Neural cell (in vitro differentiated cells): ENCODE measurements around the gene NPAS2.

Source experiments
- CTCF ChIP-seq: fragments of 450-650 bp; IDR thresholded peaks from 2 replicates; pipeline ENCODE4 v1.5.1; 2014; ENCODE audit warnings: antibody characterized with exemption, mild to moderate bottlenecking, moderate library complexity; ENCODE audit not compliant: poor library complexity, severe bottlenecking
- EP300 ChIP-seq: fragments of 450-650 bp; conservative IDR thresholded peaks from 2 replicates; pipeline ENCODE4 v1.6.1; 2014; ENCODE audit warnings: antibody characterized with exemption, mild to moderate bottlenecking, moderate library complexity; ENCODE audit not compliant: poor library complexity, severe bottlenecking
- EZH2 ChIP-seq: fragments of 200-600, 300-800 bp; shearing (Covaris generic), sonication (generic); IDR thresholded peaks from 2 replicates; pipeline ENCODE4 v1.6.1; 2014; ENCODE audit warnings: antibody characterized with exemption, low read length, borderline replicate concordance, mild to moderate bottlenecking; ENCODE audit not compliant: insufficient read depth, poor library complexity, severe bottlenecking
- MXI1 ChIP-seq: fragments of 450-650 bp; conservative IDR thresholded peaks from 2 replicates; pipeline ENCODE4 v1.6.1; 2014; ENCODE audit warnings: antibody characterized with exemption, mild to moderate bottlenecking; ENCODE audit not compliant: poor library complexity, severe bottlenecking
- RAD21 ChIP-seq: fragments of 450-650 bp; conservative IDR thresholded peaks from 2 replicates; pipeline ENCODE4 v1.6.1; 2014; ENCODE audit warnings: antibody characterized with exemption, mild to moderate bottlenecking, moderate library complexity
- REST ChIP-seq: IDR thresholded peaks from 2 replicates; pipeline ENCODE4 v1.6.1; 2012; ENCODE audit warnings: borderline replicate concordance
- TAF1 ChIP-seq: IDR thresholded peaks from 2 replicates; pipeline ENCODE4 v1.6.1; 2012; ENCODE audit warnings: low read depth

GRCh38 chr2:100976645-100977391, 156.9 kb downstream of the NPAS2 start:
- TF ChIP-seq TAF1, result no peak
- TF ChIP-seq CTCF, result no peak
- TF ChIP-seq MXI1, result no peak
- TF ChIP-seq EZH2, result no peak
- TF ChIP-seq RAD21, result no peak
- TF ChIP-seq REST, result no peak
- no peak for TF ChIP-seq EP300
